H9 (cell line): ENCODE data around the gene DHH. TPM values are rescaled to one million over a fixed set of nuclear protein-coding genes. Genes with fewer than 3 reads are reported as not detected.

Experiments used
- DNase-seq: peaks from one replicate; pipeline ENCODE4 v3.0.0-alpha.2; 2017
- H2AFZ ChIP-seq: one replicate; pipeline ENCODE4 v1.6.1; 2013; ENCODE audit warnings: mild to moderate bottlenecking, low read length, control low read depth, moderate library complexity
- H2AK5ac ChIP-seq: 2 replicates; pipeline ENCODE4 v1.6.1; 2013; ENCODE audit warnings: low read length, control low read depth, mixed read lengths; ENCODE audit not compliant: insufficient read length
- H2BK120ac ChIP-seq: one replicate; pipeline ENCODE4 v1.6.1; 2013; ENCODE audit warnings: low read depth, mild to moderate bottlenecking, low read length, control low read depth, inconsistent platforms; ENCODE audit not compliant: poor library complexity, severe bottlenecking
- H2BK12ac ChIP-seq: 2 replicates; pipeline ENCODE4 v1.6.1; 2013; ENCODE audit warnings: low read length, control low read depth, mixed read lengths, low read depth; ENCODE audit not compliant: insufficient read length
- H2BK15ac ChIP-seq: 2 replicates; pipeline ENCODE4 v1.6.1; 2013; ENCODE audit warnings: low read depth, low read length, control low read depth
- H2BK20ac ChIP-seq: one replicate; pipeline ENCODE4 v1.6.1; 2013; ENCODE audit warnings: low read depth, mild to moderate bottlenecking, low read length, control low read depth, inconsistent platforms; ENCODE audit not compliant: poor library complexity, severe bottlenecking
- H2BK5ac ChIP-seq: 2 replicates; pipeline ENCODE4 v1.6.1; 2013; ENCODE audit warnings: low read length, control low read depth, mixed read lengths; ENCODE audit not compliant: insufficient read length
- H3K14ac ChIP-seq: 2 replicates; pipeline ENCODE4 v1.6.1; 2013; ENCODE audit warnings: low read length, control low read depth; ENCODE audit not compliant: insufficient read depth
- H3K18ac ChIP-seq: 2 replicates; pipeline ENCODE4 v1.6.1; 2013; ENCODE audit warnings: low read depth, mild to moderate bottlenecking, mixed read lengths, low read length, control low read depth; ENCODE audit not compliant: insufficient read length
- H3K23ac ChIP-seq: 2 replicates; pipeline ENCODE4 v1.6.1; 2013; ENCODE audit warnings: low read length, control low read depth, mixed read lengths, low read depth; ENCODE audit not compliant: insufficient read length
- H3K23me2 ChIP-seq: 2 replicates; pipeline ENCODE4 v1.6.1; 2013; ENCODE audit warnings: low read depth, mild to moderate bottlenecking, mixed read lengths, low read length, control low read depth; ENCODE audit not compliant: insufficient read length, poor library complexity, severe bottlenecking
- H3K27ac ChIP-seq: 2 replicates; pipeline ENCODE4 v1.5.1; 2013; ENCODE audit warnings: low read length, control low read depth, mixed read lengths, low read depth; ENCODE audit not compliant: insufficient read length
- H3K27me3 ChIP-seq: 2 replicates; pipeline ENCODE4 v1.6.1; 2013; ENCODE audit warnings: low read length, control low read depth, inconsistent platforms; ENCODE audit not compliant: insufficient read depth
- H3K4ac ChIP-seq: 2 replicates; pipeline ENCODE4 v1.6.1; 2013; ENCODE audit warnings: low read depth, mild to moderate bottlenecking, control low read depth, inconsistent platforms, low read length, moderate library complexity
- H3K4me1 ChIP-seq: 2 replicates; pipeline ENCODE4 v1.6.1; 2013; ENCODE audit warnings: low read length, control low read depth, inconsistent platforms; ENCODE audit not compliant: insufficient read depth
- H3K4me2 ChIP-seq: 2 replicates; pipeline ENCODE4 v1.6.1; 2013; ENCODE audit warnings: low read length, control low read depth, mixed read lengths; ENCODE audit not compliant: insufficient read length, insufficient read depth
- H3K56ac ChIP-seq: 2 replicates; pipeline ENCODE4 v1.6.1; 2013; ENCODE audit warnings: low read depth, mild to moderate bottlenecking, mixed read lengths, low read length, control low read depth; ENCODE audit not compliant: insufficient read length
- H3K79me1 ChIP-seq: 2 replicates; pipeline ENCODE4 v1.6.1; 2013; ENCODE audit warnings: low read depth, mild to moderate bottlenecking, moderate library complexity, low read length, control low read depth, inconsistent platforms; ENCODE audit not compliant: insufficient read depth, poor library complexity, severe bottlenecking
- H3K79me2 ChIP-seq: 2 replicates; pipeline ENCODE4 v1.6.1; 2013; ENCODE audit warnings: low read length, control low read depth, inconsistent platforms; ENCODE audit not compliant: insufficient read depth
- H3K9ac ChIP-seq: 2 replicates; pipeline ENCODE4 v1.6.1; 2013; ENCODE audit warnings: low read length, control low read depth, mixed read lengths; ENCODE audit not compliant: insufficient read length; ENCODE audit errors: extremely low read depth
- H3K9me3 ChIP-seq: one replicate; pipeline ENCODE4 v1.6.1; 2013; ENCODE audit warnings: low read depth, low read length, inconsistent platforms; ENCODE audit not compliant: control insufficient read depth
- H3T11ph ChIP-seq: one replicate; pipeline ENCODE4 v1.6.1; 2013; ENCODE audit warnings: mild to moderate bottlenecking, low read length, control low read depth, inconsistent platforms
- H4K20me1 ChIP-seq: one replicate; pipeline ENCODE4 v1.6.1; 2013; ENCODE audit not compliant: control insufficient read depth, insufficient read length, insufficient read depth
- H4K5ac ChIP-seq: 2 replicates; pipeline ENCODE4 v1.6.1; 2013; ENCODE audit warnings: low read depth, mild to moderate bottlenecking, mixed read lengths, low read length, control low read depth; ENCODE audit not compliant: insufficient read length
- H4K8ac ChIP-seq: replicated peaks from 2 replicates; pipeline ENCODE4 v1.6.1; 2013; ENCODE audit warnings: low read length, control low read depth, mixed read lengths, low read depth; ENCODE audit not compliant: insufficient read length
- H4K91ac ChIP-seq: 2 replicates; pipeline ENCODE4 v1.6.1; 2013; ENCODE audit warnings: low read depth, mild to moderate bottlenecking, moderate library complexity, mixed read lengths, low read length, control low read depth; ENCODE audit not compliant: insufficient read length
- H3K27ac Mint-ChIP-seq, 3 experiments: 2 replicates in 2 of 3; 3 replicates in 1 of 3; pipeline ENCODE4 v1.8.0; 2020 to 2021; ENCODE audit warnings: mixed read lengths in 3 of 3, mild to moderate bottlenecking in 1 of 3, moderate library complexity in 1 of 3
- H3K27me3 Mint-ChIP-seq: 2 replicates; pipeline ENCODE4 v1.8.0; 2021; ENCODE audit warnings: low read depth, mild to moderate bottlenecking, moderate library complexity, mixed read lengths
- H3K36me3 Mint-ChIP-seq, 3 experiments: 2 replicates in 2 of 3; 3 replicates in 1 of 3; pipeline ENCODE4 v1.8.0; 2020 to 2021; ENCODE audit warnings: low read depth in 3 of 3, mixed read lengths in 3 of 3; ENCODE audit not compliant: insufficient read depth in 1 of 3
- H3K4me1 Mint-ChIP-seq, 2 experiments: 2 replicates each; pipeline ENCODE4 v1.8.0; 2020; ENCODE audit warnings: mixed read lengths in 2 of 2
- H3K4me3 Mint-ChIP-seq, 2 experiments: 2 replicates in 1 of 2; 3 replicates in 1 of 2; pipeline ENCODE4 v1.8.0; 2020 to 2021; ENCODE audit warnings: mild to moderate bottlenecking in 2 of 2, mixed read lengths in 2 of 2, moderate library complexity in 1 of 2
- H3K9me3 Mint-ChIP-seq, 2 experiments: 2 replicates in 1 of 2; 3 replicates in 1 of 2; pipeline ENCODE4 v1.8.0; 2020; ENCODE audit warnings: mild to moderate bottlenecking in 2 of 2, mixed read lengths in 2 of 2, moderate library complexity in 1 of 2
- WGBS: extraction: QIAGEN DNeasy Blood & Tissue Kit; methylation state at CpG from one replicate; pipeline ENCODE4 v1.1.7; 2013; ENCODE audit warnings: missing lambda C conversion rate, low lambda C conversion rate, mixed read lengths; ENCODE audit not compliant: insufficient read length; ENCODE audit errors: extremely low coverage; 5-methylcytosine and 5-hydroxymethylcytosine counted together
- total RNA-seq: library from RNA; stranded (reverse); gene quantifications from 2 replicates; pipeline ENCODE4 v1.2.1, GENCODE V29; 2021
- TF ChIP-seq, protein P1 (sequence below): fragments of 200-600 bp; sonication (generic); conservative IDR thresholded peaks from 3 replicates; pipeline ENCODE4 v1.8.0; 2021; ENCODE audit warnings: antibody characterized with exemption, mild to moderate bottlenecking

The DHH gene
- total RNA-seq, 1 experiment from 2014 or later: 0.20 TPM

DNA sequence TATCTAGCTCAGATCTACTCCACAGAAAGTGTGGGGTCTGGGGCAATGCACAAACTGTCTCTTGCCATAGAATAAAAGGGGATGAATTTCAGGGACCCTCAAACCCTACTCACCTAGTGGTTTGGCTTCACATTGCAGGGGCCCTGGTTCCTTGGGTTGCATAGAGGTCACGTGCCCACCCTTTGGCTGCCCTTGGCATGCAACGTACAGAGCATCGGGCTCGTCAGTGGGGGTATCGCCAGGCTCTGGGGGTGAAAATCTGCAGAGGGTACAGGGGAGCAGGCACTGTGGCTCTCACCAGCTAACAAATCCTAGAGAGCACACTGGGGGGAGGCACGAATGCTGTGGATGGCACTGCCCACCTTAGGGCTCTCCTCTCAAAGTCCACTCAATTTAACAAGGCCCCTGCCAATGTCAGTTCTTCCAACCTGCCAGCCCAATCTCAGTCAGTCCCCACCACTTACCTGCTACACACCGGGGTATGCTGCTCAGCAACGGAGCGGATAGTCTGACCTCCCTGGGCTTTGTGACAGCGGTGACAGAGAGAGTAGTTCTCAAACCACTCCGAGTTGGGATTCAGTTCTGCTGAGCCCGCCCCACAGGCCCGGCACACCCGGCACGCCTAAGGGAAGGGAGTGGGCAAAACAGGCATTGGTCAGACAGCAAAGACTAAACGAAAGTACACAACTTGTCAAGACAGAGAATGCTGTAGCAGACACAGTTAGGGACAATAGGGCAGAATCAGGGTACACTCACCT lies 42.0 kb downstream of the DHH start:
- Mint-ChIP-seq H3K36me3 (peaks cover 69 to 83% (median 83%) of the 10 kb centered on the region in 3 experiments), H3K4me1 (peaks cover 25 to 28% of the 10 kb centered on the region in 2 experiments), H3K27ac (0 out of 7 replicates have a peak overlapping the region, but pooled peaks of 1 of the 3 experiments have one; percentile 28), H3K9me3 (no peaks in the 10 kb centered on the region), H3K27me3 (no peaks in the 10 kb centered on the region), H3K4me3 (no peak overlapping the region)
- H2BK15ac ChIP-seq: no peak overlapping the region
- no peaks in the 10 kb centered on the region for H3K23me2 ChIP-seq
- no peak for DNase-seq
- no peak overlapping the region for H3K56ac ChIP-seq
- H2BK5ac ChIP-seq: no peak overlapping the region
- H3K79me1 ChIP-seq: peaks cover 20% of the 10 kb centered on the region
- WGBS: no CpG with 5 or more reads among the region's 16 CpGs
- H2BK120ac ChIP-seq: no peak overlapping the region
- H3K4me2 ChIP-seq: no peak overlapping the region
- H3T11ph ChIP-seq: no peak overlapping the region
- peaks cover 6% of the 10 kb centered on the region for H3K4me1 ChIP-seq
- no peak overlapping the region for H3K27ac ChIP-seq
- H2AK5ac ChIP-seq: no peak overlapping the region
- no peak overlapping the region for H2BK20ac ChIP-seq
- H3K79me2 ChIP-seq: peaks cover 26% of the 10 kb centered on the region; the same call in 1 of the 2 replicates
- no peak overlapping the region for H3K14ac ChIP-seq
- H4K5ac ChIP-seq: no peak overlapping the region
- H3K23ac ChIP-seq: no peak overlapping the region
- no peaks in the 10 kb centered on the region for H3K9me3 ChIP-seq
- H3K27me3 ChIP-seq: no peaks in the 10 kb centered on the region
- H2BK12ac ChIP-seq: no peak overlapping the region
- H3K4ac ChIP-seq: no peak overlapping the region
- no peak overlapping the region for H4K8ac ChIP-seq
- H2AFZ ChIP-seq: no peak overlapping the region
- TF ChIP-seq, protein P1, sequence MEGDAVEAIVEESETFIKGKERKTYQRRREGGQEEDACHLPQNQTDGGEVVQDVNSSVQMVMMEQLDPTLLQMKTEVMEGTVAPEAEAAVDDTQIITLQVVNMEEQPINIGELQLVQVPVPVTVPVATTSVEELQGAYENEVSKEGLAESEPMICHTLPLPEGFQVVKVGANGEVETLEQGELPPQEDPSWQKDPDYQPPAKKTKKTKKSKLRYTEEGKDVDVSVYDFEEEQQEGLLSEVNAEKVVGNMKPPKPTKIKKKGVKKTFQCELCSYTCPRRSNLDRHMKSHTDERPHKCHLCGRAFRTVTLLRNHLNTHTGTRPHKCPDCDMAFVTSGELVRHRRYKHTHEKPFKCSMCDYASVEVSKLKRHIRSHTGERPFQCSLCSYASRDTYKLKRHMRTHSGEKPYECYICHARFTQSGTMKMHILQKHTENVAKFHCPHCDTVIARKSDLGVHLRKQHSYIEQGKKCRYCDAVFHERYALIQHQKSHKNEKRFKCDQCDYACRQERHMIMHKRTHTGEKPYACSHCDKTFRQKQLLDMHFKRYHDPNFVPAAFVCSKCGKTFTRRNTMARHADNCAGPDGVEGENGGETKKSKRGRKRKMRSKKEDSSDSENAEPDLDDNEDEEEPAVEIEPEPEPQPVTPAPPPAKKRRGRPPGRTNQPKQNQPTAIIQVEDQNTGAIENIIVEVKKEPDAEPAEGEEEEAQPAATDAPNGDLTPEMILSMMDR: 0 out of 3 replicates have a peak, but pooled peaks have one; percentile 12
- H4K91ac ChIP-seq: no peak overlapping the region
- no peaks in the 10 kb centered on the region for H4K20me1 ChIP-seq
- no peak overlapping the region for H3K18ac ChIP-seq
- H3K9ac ChIP-seq: no peak overlapping the region
